Breast epithelium (tissue), 3 donors: ENCODE data around the gene LCAT.

Experiments used
- CTCF ChIP-seq, 3 donors: fragments of 450-650 bp; IDR thresholded peaks; one replicate each; pipeline ENCODE4 v1.5.1; 2016 to 2017; ENCODE audit warnings: antibody characterized with exemption in 3 of 3, mild to moderate bottlenecking in 3 of 3, moderate library complexity in 3 of 3
- POLR2A ChIP-seq: fragments of 450-650 bp; IDR thresholded peaks from one replicate; pipeline ENCODE4 v1.6.1; 2016; ENCODE audit warnings: antibody characterized with exemption, mild to moderate bottlenecking, moderate library complexity
- POLR2AphosphoS5 ChIP-seq, 3 donors: sonication (generic); formaldehyde crosslinking; IDR thresholded peaks; one replicate each; pipeline ENCODE4 v1.6.1; 2017; ENCODE audit warnings: antibody characterized with exemption in 3 of 3

- TF ChIP-seq CTCF (IDR thresholded peaks at IDR 0.05) (no peak), POLR2AphosphoS5 (IDR thresholded peaks at IDR 0.05) (no peak), POLR2A (no peak)
Observed at GRCh38 chr16:67977469-67978227, 33.7 kb upstream of the LCAT start.
